HEK293 (cell line): ENCODE data around the gene ATP5ME.

ENCODE experiments used
- GLI2 ChIP-seq: fragments of 450-650 bp; formaldehyde crosslinking; IDR thresholded peaks from 2 replicates; pipeline ENCODE4; 2017; ENCODE audit warnings: missing biosample characterization, missing genetic modification characterization, low read depth, borderline replicate concordance
- GLI4 ChIP-seq: fragments of 450-650 bp; formaldehyde crosslinking; IDR thresholded peaks from 2 replicates; pipeline ENCODE4 v1.5.1; 2016; ENCODE audit warnings: missing biosample characterization, missing genetic modification characterization
- ZNF174 ChIP-seq: fragments of 450-650 bp; formaldehyde crosslinking; IDR thresholded peaks from 2 replicates; pipeline ENCODE4 v1.5.0; 2017; ENCODE audit warnings: missing biosample characterization, mild to moderate bottlenecking, missing genetic modification characterization
- ZNF549 ChIP-seq: fragments of 450-650 bp; IDR thresholded peaks from 2 replicates; pipeline ENCODE4 v1.5.1; 2018; ENCODE audit warnings: missing biosample characterization, missing genetic modification characterization, mild to moderate bottlenecking, inconsistent platforms, moderate library complexity
- ZNF677 ChIP-seq: fragments of 450-650 bp; IDR thresholded peaks from 2 replicates; pipeline ENCODE4 v1.5.0; 2018; ENCODE audit warnings: missing biosample characterization, mild to moderate bottlenecking, missing genetic modification characterization, moderate library complexity
- ZNF707 ChIP-seq: fragments of 450-650 bp; formaldehyde crosslinking; IDR thresholded peaks from 2 replicates; pipeline ENCODE4 v1.5.1; 2016; ENCODE audit warnings: missing biosample characterization, missing genetic modification characterization
- TF ChIP-seq, protein P1 (sequence below): fragments of 450-650 bp; formaldehyde crosslinking; IDR thresholded peaks from 2 replicates; pipeline ENCODE4 v1.5.1; 2016; ENCODE audit warnings: missing biosample characterization, missing genetic modification characterization
- TF ChIP-seq, protein P2 (sequence below): fragments of 450-650 bp; formaldehyde crosslinking; IDR thresholded peaks from 2 replicates; pipeline ENCODE4 v1.5.1; 2016; ENCODE audit warnings: missing biosample characterization, missing genetic modification characterization, low read depth

- TF ChIP-seq, protein P1, sequence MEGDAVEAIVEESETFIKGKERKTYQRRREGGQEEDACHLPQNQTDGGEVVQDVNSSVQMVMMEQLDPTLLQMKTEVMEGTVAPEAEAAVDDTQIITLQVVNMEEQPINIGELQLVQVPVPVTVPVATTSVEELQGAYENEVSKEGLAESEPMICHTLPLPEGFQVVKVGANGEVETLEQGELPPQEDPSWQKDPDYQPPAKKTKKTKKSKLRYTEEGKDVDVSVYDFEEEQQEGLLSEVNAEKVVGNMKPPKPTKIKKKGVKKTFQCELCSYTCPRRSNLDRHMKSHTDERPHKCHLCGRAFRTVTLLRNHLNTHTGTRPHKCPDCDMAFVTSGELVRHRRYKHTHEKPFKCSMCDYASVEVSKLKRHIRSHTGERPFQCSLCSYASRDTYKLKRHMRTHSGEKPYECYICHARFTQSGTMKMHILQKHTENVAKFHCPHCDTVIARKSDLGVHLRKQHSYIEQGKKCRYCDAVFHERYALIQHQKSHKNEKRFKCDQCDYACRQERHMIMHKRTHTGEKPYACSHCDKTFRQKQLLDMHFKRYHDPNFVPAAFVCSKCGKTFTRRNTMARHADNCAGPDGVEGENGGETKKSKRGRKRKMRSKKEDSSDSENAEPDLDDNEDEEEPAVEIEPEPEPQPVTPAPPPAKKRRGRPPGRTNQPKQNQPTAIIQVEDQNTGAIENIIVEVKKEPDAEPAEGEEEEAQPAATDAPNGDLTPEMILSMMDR (tag by site-specific recombination) = no peak
- TF ChIP-seq ZNF677 (tag by site-specific recombination) = no peak
- no peak for TF ChIP-seq ZNF707 (tag by site-specific recombination)
- TF ChIP-seq, protein P2, sequence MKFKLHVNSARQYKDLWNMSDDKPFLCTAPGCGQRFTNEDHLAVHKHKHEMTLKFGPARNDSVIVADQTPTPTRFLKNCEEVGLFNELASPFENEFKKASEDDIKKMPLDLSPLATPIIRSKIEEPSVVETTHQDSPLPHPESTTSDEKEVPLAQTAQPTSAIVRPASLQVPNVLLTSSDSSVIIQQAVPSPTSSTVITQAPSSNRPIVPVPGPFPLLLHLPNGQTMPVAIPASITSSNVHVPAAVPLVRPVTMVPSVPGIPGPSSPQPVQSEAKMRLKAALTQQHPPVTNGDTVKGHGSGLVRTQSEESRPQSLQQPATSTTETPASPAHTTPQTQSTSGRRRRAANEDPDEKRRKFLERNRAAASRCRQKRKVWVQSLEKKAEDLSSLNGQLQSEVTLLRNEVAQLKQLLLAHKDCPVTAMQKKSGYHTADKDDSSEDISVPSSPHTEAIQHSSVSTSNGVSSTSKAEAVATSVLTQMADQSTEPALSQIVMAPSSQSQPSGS (tag by site-specific recombination) = no peak
- no peak for TF ChIP-seq GLI2
- TF ChIP-seq GLI4 (tag by site-specific recombination) = no peak
- TF ChIP-seq ZNF174 (tag by site-specific recombination) = no peak
- no peak for TF ChIP-seq ZNF549 (tag by site-specific recombination)
These were observed 14.1 kb upstream of the ATP5ME start for GRCh38 chr4:687971-688853.
